ENCODE results near the gene FOXD4L6.
"Not testable (repeated sequence)": the region's sequence is repeated elsewhere in the genome, so short reads cannot be mapped to it uniquely, and the experiment has no call there.

DNA sequence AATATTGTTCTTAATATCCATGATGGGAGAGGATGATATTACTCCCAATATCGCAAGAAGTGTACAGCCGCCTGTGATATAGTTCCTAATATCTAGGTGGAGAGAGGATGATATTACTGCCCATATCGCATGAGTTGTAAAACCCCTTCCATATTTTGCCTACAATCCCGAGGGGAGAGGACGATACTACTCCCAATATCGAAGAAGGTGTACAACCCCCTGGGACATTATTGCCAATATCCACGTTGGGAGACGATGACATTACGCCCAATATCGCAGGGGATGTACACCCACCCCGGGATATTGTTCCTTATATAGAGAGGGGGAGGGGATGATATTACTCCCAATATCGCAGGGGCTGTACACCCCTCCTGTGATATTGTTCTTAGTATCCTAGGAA, 17.1 kb downstream of the FOXD4L6 start:
- TF ChIP-seq, protein P1, sequence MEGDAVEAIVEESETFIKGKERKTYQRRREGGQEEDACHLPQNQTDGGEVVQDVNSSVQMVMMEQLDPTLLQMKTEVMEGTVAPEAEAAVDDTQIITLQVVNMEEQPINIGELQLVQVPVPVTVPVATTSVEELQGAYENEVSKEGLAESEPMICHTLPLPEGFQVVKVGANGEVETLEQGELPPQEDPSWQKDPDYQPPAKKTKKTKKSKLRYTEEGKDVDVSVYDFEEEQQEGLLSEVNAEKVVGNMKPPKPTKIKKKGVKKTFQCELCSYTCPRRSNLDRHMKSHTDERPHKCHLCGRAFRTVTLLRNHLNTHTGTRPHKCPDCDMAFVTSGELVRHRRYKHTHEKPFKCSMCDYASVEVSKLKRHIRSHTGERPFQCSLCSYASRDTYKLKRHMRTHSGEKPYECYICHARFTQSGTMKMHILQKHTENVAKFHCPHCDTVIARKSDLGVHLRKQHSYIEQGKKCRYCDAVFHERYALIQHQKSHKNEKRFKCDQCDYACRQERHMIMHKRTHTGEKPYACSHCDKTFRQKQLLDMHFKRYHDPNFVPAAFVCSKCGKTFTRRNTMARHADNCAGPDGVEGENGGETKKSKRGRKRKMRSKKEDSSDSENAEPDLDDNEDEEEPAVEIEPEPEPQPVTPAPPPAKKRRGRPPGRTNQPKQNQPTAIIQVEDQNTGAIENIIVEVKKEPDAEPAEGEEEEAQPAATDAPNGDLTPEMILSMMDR (IDR thresholded peaks at IDR 0.05), result not testable (repeated sequence)
- TF ChIP-seq EZH2phosphoT487 (IDR thresholded peaks at IDR 0.05), result not testable (repeated sequence)

Measured in neural progenitor cell (in vitro differentiated cells).